HG02588 (cell line): Measurements from ENCODE around the gene TEX52.
"Not testable (repeated sequence)": the region's sequence is repeated elsewhere in the genome, so short reads cannot be mapped to it uniquely, and the experiment has no call there.

Experiments
- ATAC-seq: cut with Tn5 transposase; IDR thresholded peaks from one replicate; pipeline ENCODE4 v1.9.1; 2021; ENCODE audit warnings: mild to moderate bottlenecking, moderate library complexity; ENCODE audit not compliant: unreplicated experiment

Gene TEX52

GRCh38 chr12:2868986-2869632, 12.3 kb upstream of the TEX52 start:
- not testable (repeated sequence) for ATAC-seq

GRCh38 chr12:2864198-2864597, 7.4 kb upstream of the TEX52 start:
- no peak for ATAC-seq

- not testable (repeated sequence) for ATAC-seq
These were observed 6.6 kb upstream of the TEX52 start for GRCh38 chr12:2863402-2863801.

- no peak for ATAC-seq
These were observed 6.0 kb upstream of the TEX52 start for GRCh38 chr12:2862876-2863275.

GRCh38 chr12:2860170-2860569, 3.3 kb upstream of the TEX52 start:
- ATAC-seq, result no peak

- no peak for ATAC-seq
These were observed 2.1 kb upstream of the TEX52 start for GRCh38 chr12:2858944-2859421.

- no peak for ATAC-seq
These were observed 1.5 kb upstream of the TEX52 start for GRCh38 chr12:2858334-2858733.

- no peak for ATAC-seq
These were observed 737 bp upstream of the TEX52 start for GRCh38 chr12:2857576-2857975.

- no peak for ATAC-seq
These were observed 788 bp downstream of the TEX52 start for GRCh38 chr12:2856051-2856450.

GRCh38 chr12:2855546-2855945, 1.3 kb downstream of the TEX52 start:
- no peak for ATAC-seq

- ATAC-seq, result no peak
These were observed 2.0 kb downstream of the TEX52 start for GRCh38 chr12:2854669-2855453.

GRCh38 chr12:2853626-2854025, 3.2 kb downstream of the TEX52 start:
- ATAC-seq, result no peak

- ATAC-seq, result no peak
These were observed 4.9 kb downstream of the TEX52 start for GRCh38 chr12:2851931-2852330.

GRCh38 chr12:2845280-2845679, 11.6 kb downstream of the TEX52 start:
- no peak for ATAC-seq

- ATAC-seq, result no peak
These were observed 12.1 kb downstream of the TEX52 start for GRCh38 chr12:2844786-2845185.

GRCh38 chr12:2842948-2843347, 13.9 kb downstream of the TEX52 start:
- no peak for ATAC-seq

GRCh38 chr12:2841056-2841650, 15.7 kb downstream of the TEX52 start:
- ATAC-seq, result no peak

- ATAC-seq, result no peak
These were observed 20.3 kb downstream of the TEX52 start for GRCh38 chr12:2836574-2836973.

- no peak for ATAC-seq
These were observed 21.0 kb downstream of the TEX52 start for GRCh38 chr12:2835691-2836403.

GRCh38 chr12:2834581-2835491, 22.0 kb downstream of the TEX52 start, which contains the start of gene NRIP2:
Gene NRIP2 (minus strand): TSS chr12:2835035. CDS start chr12:2834983, 52 bp downstream.
- ATAC-seq, result no peak
